SK-N-MC (cell line): ENCODE results near the gene LDLRAD3.

ENCODE experiments used
- DNase-seq: peaks from one replicate; pipeline ENCODE4 v3.0.0-alpha.2; 2011; ENCODE audit warnings: low read depth, low spot score
- H3K27ac ChIP-seq: fragments of 200-600 bp; sonication (generic); 2 replicates; pipeline ENCODE4 v1.5.1; 2016; ENCODE audit warnings: mixed run types
- H3K36me3 ChIP-seq: fragments of 200-600 bp; sonication (generic); 2 replicates; pipeline ENCODE4 v1.6.1; 2017; ENCODE audit warnings: antibody characterized with exemption, low read length, mixed read lengths; ENCODE audit not compliant: insufficient read depth
- H3K4me3 ChIP-seq: fragments of 200-600 bp; sonication (generic); 2 replicates; pipeline ENCODE4 v1.5.1; 2016
- H3K9ac ChIP-seq: fragments of 200-600 bp; sonication (generic); 2 replicates; pipeline ENCODE4 v1.8.0; 2017; ENCODE audit warnings: mixed run types, mixed read lengths; ENCODE audit not compliant: insufficient read length
- H3K9me3 ChIP-seq: fragments of 200-600 bp; sonication (generic); 2 replicates; pipeline ENCODE4 v1.6.1; 2017; ENCODE audit warnings: low read depth, mild to moderate bottlenecking, antibody characterized with exemption, low read length, moderate library complexity, mixed read lengths
- EZH2 ChIP-seq: fragments of 200-600 bp; sonication (generic); IDR thresholded peaks from one replicate; pipeline ENCODE4 v1.6.1; 2017; ENCODE audit warnings: antibody characterized with exemption
- FOXP2 ChIP-seq: optimal IDR thresholded peaks from 2 replicates; pipeline ENCODE3; 2011; ENCODE audit warnings: mild to moderate bottlenecking, moderate library complexity; ENCODE audit not compliant: insufficient read depth; ENCODE audit errors: extremely low read length, control extremely low read depth
- POLR2AphosphoS5 ChIP-seq: IDR thresholded peaks from 2 replicates; pipeline ENCODE4 v1.6.1; 2012; ENCODE audit warnings: mild to moderate bottlenecking, low read depth, low read length, borderline replicate concordance

LDLRAD3 gene

DNA sequence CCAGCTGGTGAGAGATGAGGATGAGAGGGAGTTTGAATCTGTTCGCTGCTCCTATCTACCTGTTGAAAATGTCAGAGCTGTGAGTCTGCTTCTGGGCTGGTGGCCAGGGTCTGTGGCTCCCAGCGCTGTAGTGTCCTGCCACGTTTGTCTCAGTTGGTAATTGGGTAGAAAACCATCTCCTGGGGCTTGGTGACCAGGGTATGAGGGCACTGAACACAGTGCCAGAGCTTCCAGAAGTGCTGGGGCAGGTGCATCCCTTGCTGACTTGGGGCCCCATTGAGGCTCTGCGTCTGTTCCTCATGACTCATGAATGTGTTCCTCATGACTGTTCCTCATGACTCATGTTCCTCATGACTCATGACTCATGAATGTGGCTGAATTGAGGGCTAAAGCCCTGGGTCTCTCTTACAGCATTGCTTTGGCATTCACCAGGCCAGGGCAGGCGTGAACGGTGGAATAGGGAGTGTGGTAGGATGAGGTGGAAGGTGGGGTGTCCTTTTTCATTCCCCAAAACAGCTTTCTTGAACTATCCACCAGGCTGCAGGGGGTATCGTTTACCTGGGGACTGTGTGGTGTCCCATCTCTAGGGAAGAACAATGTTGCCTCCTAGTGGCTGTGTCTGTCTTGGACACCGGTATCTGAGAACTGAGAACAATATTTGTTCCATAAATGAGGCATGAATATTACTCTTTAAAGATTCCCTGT is 205.8 kb downstream of the LDLRAD3 start:
- no peak for TF ChIP-seq EZH2
- no peak for TF ChIP-seq FOXP2
- no peak for TF ChIP-seq POLR2AphosphoS5
- no peaks in the 10 kb centered on the region for H3K36me3 ChIP-seq
- no peak overlapping the region for H3K27ac ChIP-seq
- H3K9me3 ChIP-seq = no peaks in the 10 kb centered on the region
- no peak for DNase-seq
- no peak overlapping the region for H3K9ac ChIP-seq
- H3K4me3 ChIP-seq = no peak overlapping the region

DNA sequence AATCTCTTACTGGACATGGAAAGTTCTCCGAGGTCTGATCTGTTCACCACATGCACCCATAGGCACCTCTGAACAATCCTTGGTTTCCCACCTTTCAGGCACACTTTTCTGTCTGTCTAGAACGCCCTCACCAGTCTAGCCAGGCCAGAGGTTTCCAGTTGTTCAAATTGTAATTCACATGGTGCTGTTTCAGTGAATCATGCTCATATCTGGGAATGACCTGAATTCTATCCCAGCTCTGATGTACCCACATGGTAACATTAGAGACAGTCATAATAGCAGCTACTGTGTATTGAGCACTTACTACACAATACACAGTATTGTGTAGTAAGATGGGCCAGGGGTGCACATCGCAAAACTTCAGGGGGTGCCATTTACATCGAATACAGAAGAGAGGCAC is 207.1 kb downstream of the LDLRAD3 start:
- no peak overlapping the region for H3K27ac ChIP-seq
- no peak for TF ChIP-seq FOXP2
- TF ChIP-seq EZH2 = no peak
- TF ChIP-seq POLR2AphosphoS5 = no peak

DNA sequence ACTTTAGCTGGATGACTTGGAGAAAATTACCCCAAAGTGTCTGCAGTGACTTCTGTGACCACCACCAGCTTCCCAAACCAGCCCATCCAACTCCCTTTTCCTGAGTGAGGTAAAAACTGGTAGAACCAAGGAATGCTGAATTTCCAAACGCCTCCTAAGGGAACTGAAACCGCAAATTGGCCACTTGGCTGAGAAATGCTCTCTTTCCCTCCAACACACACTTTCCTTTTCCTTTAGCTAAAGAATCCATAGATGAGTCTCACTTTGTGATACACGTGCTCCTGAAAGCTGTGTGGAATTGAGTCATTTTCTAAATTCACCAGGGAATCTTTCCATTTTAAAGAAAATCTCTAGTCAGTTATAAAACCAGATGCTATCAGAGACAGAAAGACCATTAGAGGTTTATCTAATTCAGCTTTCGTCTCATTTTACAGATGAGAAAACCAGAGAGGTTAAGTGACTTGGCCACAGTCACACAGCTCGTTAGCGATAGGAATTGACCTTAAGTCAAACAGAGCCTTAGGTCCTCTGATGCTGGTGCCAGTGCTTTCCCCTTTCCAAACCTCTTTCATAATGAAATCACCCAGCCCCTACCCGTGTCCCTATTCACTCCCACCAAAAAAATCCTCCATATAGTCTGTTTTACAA is 208.2 kb downstream of the LDLRAD3 start:
- no peak overlapping the region for H3K27ac ChIP-seq
- H3K4me3 ChIP-seq = no peak overlapping the region
- H3K9me3 ChIP-seq = no peaks in the 10 kb centered on the region
- TF ChIP-seq POLR2AphosphoS5 = no peak
- TF ChIP-seq EZH2 = no peak
- TF ChIP-seq FOXP2 = no peak
- no peaks in the 10 kb centered on the region for H3K36me3 ChIP-seq
- no peak overlapping the region for H3K9ac ChIP-seq
- no peak for DNase-seq

More for the DNA sequence above, 207.1 kb downstream of the LDLRAD3 start:
- H3K9ac ChIP-seq = no peak overlapping the region
- DNase-seq = no peak
- no peaks in the 10 kb centered on the region for H3K36me3 ChIP-seq
- H3K4me3 ChIP-seq = no peak overlapping the region
- no peaks in the 10 kb centered on the region for H3K9me3 ChIP-seq

DNA sequence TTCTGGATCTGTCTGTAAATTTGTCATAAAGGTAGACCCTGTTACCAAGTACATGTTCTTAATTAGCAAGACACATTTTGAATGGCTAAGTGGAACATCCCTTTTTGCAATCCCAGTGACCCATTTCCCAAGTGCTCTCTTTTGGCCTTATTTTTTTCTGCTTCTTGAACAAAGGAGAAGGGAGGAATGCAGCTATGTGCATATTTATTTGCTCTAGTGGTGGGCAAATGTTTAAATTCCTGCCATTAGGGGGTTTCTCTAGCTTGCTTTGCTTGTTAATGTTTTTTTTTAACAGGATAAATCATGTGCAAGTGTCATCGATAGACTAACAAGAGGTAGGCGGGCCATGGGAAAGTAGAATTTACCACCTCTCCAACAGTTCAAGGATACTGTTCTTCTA is 209.7 kb downstream of the LDLRAD3 start:
- H3K27ac ChIP-seq = no peak overlapping the region
- no peaks in the 10 kb centered on the region for H3K36me3 ChIP-seq
- TF ChIP-seq POLR2AphosphoS5 (no peak), EZH2 (no peak), FOXP2 (no peak)
- no peaks in the 10 kb centered on the region for H3K9me3 ChIP-seq
- DNase-seq = no peak
- no peak overlapping the region for H3K4me3 ChIP-seq
- no peak overlapping the region for H3K9ac ChIP-seq

DNA sequence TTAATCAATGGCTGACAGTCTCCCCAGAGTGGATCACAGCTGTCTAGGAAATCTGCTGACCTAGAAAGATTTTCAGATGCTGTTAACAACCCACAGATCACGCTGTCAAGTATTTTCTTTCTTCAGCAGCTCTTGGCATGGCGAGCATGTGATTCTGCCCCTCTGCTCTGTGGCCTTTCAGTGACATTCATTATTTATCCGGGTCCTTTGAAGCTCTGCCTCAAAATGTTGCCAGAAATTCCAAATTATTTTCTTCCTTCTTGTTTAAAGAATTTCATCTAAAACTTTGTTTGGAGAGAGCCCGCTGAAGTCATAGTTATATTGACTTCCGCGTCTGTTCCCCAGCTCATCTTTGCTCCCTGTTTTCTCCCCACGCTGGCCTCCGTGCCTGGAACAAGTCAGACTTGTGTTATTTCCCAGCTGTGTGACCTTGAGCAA is 211.3 kb downstream of the LDLRAD3 start:
- no peak for TF ChIP-seq FOXP2
- TF ChIP-seq EZH2 = no peak
- TF ChIP-seq POLR2AphosphoS5 = no peak

DNA sequence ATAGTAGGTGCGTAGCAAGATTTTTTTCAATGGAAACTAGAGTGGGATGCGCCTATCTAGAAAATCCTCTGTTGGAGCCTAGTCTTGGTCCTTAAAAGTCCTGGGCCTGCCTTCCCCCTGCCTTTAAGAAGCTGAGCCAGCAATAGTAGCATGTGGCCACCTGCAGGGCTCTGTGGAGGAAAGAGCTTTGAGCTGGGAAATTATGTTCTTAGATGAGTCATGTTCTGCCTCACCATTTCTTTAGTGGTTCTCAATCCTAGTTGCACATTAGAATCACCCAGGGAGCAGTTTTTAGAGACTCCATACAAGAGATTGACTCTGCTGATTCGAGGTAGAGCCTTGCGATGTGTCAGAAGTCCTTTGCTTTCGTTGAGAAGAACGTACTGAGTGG is 211.9 kb downstream of the LDLRAD3 start:
- Histone ChIP-seq H3K4me3 (no peak overlapping the region), H3K27ac (no peak overlapping the region), H3K9me3 (no peaks in the 10 kb centered on the region), H3K36me3 (no peaks in the 10 kb centered on the region), H3K9ac (no peak overlapping the region)
- no peak for DNase-seq
- TF ChIP-seq EZH2 (no peak), POLR2AphosphoS5 (no peak), FOXP2 (no peak)

More for the DNA sequence above, 211.3 kb downstream of the LDLRAD3 start:
- Histone ChIP-seq H3K9ac (no peak overlapping the region), H3K36me3 (no peaks in the 10 kb centered on the region), H3K4me3 (no peak overlapping the region), H3K27ac (no peak overlapping the region), H3K9me3 (no peaks in the 10 kb centered on the region)
- no peak for DNase-seq

DNA sequence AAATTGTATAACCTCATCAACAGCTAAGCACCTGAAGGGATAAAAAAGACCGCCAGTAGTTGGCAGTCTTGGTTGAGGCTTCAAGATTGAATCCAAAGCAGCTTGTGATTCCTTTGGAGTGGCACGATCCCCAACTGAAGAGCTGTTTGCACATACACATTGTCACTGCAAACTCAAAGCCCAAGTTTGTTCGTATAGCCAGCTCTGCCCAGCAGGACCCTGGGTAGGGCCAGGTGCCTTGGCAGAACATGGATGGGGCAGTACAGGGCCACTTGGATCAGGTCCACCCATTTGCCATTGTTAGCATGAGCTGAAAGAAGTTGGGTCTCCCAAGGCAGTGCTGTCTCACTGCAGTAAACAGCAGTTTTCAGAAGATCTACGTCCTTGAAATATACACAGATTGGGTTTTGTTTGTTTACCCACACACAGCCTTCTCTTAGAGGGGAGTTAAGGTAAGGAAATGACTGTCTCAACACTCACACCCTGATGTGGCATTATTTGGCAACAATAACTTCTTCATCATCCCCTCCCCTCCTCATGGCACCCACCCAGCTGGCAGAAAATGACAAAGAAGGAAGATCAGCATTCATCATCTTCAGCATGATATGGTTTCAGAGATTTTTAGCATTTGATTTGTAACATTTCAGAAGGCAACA is 212.4 kb downstream of the LDLRAD3 start:
- Histone ChIP-seq H3K4me3 (no peak overlapping the region), H3K9ac (no peak overlapping the region), H3K9me3 (no peaks in the 10 kb centered on the region), H3K27ac (no peak overlapping the region), H3K36me3 (no peaks in the 10 kb centered on the region)
- TF ChIP-seq POLR2AphosphoS5 (no peak), FOXP2 (no peak), EZH2 (no peak)
- DNase-seq = no peak

DNA sequence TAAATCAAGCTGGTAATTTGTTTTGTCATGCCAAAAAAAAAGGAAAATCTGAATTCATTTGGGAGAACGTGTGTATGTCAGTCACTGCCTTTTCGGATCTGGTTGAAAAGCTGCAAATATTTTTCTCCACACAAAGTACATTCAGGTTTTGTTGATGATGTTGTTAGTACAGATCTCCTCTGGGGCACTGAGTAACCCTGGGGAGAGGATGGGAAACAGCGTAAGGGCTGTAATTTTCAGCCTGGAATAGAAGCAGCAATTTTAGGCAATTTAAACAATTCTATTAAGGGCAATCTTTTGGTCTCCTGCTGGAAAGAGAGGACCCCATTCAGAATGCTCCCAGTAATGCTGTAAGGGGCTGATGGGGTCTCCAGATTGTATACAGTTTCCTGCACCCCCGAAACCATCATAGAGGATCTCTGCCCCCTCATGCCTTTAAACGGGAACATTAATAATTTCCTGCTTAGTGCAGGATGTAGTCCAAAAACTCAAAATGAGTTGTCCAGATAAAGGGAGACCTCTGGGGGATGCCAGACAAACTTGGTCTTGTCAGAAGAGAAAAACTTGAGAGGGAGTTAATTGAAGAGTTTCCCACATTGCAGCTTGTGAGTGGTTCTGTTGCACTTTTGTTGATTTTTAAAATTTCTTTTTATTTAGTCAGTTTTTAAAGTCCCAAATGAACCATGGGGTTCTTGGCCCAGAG is 213.1 kb downstream of the LDLRAD3 start:
- no peak overlapping the region for H3K9ac ChIP-seq
- H3K27ac ChIP-seq = no peak overlapping the region
- no peak overlapping the region for H3K4me3 ChIP-seq
- no peaks in the 10 kb centered on the region for H3K9me3 ChIP-seq
- no peak for DNase-seq
- TF ChIP-seq FOXP2 (no peak), POLR2AphosphoS5 (no peak), EZH2 (no peak)
- H3K36me3 ChIP-seq = no peaks in the 10 kb centered on the region
